ENCODE measurements around the gene PRPF6. TPM values are rescaled to one million over a fixed set of nuclear protein-coding genes. Genes with fewer than 3 reads are reported as not detected.
A peak's percentile ranks its signal among the peaks of the same experiment; 100 is the strongest.

Gene PRPF6
- total and polyA plus RNA-seq, 2 of the 13 experiments (the other 11 are each of a cell fraction or from before 2014, with no cell fraction given), result 63.7 to 101 TPM

GRCh38 chr20:64053841-64054661 is 73.1 kb downstream of the PRPF6 start (continued):
- TF ChIP-seq USF2 (IDR thresholded peaks at IDR 0.05; ENCODE audit: low read depth, low read length), result no peak
- no peak for TF ChIP-seq USF2 (CRISPR knock-in tag; IDR thresholded peaks at IDR 0.05; ENCODE audit: borderline replicate concordance)
- no peak; the same call in 1 of the 2 replicates for TF ChIP-seq KDM5A (IDR thresholded peaks at IDR 0.05; ENCODE audit: borderline replicate concordance, low read length)
- TF ChIP-seq TFAP4 (IDR thresholded peaks at IDR 0.05; ENCODE audit: borderline replicate concordance, low read depth), result peak; percentile 98
- no peak for TF ChIP-seq AGO1 (IDR thresholded peaks at IDR 0.05; ENCODE audit: low read depth, low read length, poor library complexity, severe bottlenecking)
- TF ChIP-seq, protein P1, sequence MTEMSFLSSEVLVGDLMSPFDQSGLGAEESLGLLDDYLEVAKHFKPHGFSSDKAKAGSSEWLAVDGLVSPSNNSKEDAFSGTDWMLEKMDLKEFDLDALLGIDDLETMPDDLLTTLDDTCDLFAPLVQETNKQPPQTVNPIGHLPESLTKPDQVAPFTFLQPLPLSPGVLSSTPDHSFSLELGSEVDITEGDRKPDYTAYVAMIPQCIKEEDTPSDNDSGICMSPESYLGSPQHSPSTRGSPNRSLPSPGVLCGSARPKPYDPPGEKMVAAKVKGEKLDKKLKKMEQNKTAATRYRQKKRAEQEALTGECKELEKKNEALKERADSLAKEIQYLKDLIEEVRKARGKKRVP (CRISPR knock-in tag; IDR thresholded peaks at IDR 0.05), result peak in 1 of 2 experiments; percentile 73; a peak in 2 of 4 replicates
- TF ChIP-seq FOSL1 (CRISPR knock-in tag; IDR thresholded peaks at IDR 0.05; ENCODE audit: borderline replicate concordance), result no peak
- no peak for TF ChIP-seq GTF2F1 (IDR thresholded peaks at IDR 0.05; ENCODE audit: low read length)
- TF ChIP-seq ZNF224 (CRISPR knock-in tag; IDR thresholded peaks at IDR 0.05), result no peak
- peak; percentile 17; the same call in 1 of the 2 replicates for TF ChIP-seq SIN3B (IDR thresholded peaks at IDR 0.05; ENCODE audit: low read length)
- no peak for TF ChIP-seq ATF7 (IDR thresholded peaks at IDR 0.05)
- TF ChIP-seq ATF7 (CRISPR knock-in tag; IDR thresholded peaks at IDR 0.05), result peak; percentile 13; the same call in 1 of the 2 replicates
- no peak for TF ChIP-seq MTERF4 (CRISPR knock-in tag; IDR thresholded peaks at IDR 0.05)
- no peak for TF ChIP-seq RARG (CRISPR knock-in tag; IDR thresholded peaks at IDR 0.05; ENCODE audit: low read depth)
- TF ChIP-seq, protein P2, sequence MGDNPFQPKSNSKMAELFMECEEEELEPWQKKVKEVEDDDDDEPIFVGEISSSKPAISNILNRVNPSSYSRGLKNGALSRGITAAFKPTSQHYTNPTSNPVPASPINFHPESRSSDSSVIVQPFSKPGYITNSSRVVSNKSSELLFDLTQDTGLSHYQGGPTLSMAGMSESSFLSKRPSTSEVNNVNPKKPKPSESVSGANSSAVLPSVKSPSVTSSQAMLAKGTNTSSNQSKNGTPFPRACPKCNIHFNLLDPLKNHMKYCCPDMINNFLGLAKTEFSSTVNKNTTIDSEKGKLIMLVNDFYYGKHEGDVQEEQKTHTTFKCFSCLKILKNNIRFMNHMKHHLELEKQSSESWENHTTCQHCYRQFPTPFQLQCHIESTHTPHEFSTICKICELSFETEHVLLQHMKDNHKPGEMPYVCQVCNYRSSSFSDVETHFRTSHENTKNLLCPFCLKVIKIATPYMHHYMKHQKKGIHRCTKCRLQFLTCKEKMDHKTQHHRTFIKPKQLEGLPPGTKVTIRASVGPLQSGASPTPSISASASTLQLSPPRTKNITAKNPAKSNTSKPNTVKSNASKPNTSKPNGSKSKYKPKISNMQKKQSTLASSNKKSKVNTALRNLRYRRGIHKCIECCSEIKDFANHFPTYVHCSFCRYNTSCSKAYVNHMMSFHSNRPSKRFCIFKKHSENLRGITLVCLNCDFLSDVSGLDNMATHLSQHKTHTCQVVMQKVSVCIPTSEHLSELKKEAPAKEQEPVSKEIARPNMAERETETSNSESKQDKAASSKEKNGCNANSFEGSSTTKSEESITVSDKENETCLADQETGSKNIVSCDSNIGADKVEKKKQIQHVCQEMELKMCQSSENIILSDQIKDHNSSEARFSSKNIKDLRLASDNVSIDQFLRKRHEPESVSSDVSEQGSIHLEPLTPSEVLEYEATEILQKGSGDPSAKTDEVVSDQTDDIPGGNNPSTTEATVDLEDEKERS (CRISPR knock-in tag; IDR thresholded peaks at IDR 0.05), result peak; percentile 59; the same call in 1 of the 2 replicates
- no peak for TF ChIP-seq PRPF4 (IDR thresholded peaks at IDR 0.05; ENCODE audit: low read depth, low read length, poor library complexity, severe bottlenecking)
- TF ChIP-seq, protein P3, sequence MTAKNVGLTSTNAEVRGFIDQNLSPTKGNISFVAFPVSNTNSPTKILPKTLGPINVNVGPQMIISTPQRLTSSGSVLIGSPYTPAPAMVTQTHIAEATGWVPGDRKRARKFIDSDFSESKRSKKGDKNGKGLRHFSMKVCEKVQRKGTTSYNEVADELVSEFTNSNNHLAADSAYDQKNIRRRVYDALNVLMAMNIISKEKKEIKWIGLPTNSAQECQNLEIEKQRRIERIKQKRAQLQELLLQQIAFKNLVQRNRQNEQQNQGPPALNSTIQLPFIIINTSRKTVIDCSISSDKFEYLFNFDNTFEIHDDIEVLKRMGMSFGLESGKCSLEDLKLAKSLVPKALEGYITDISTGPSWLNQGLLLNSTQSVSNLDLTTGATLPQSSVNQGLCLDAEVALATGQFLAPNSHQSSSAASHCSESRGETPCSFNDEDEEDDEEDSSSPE (CRISPR knock-in tag; IDR thresholded peaks at IDR 0.05), result peak; percentile 54
- TF ChIP-seq ZSCAN31 (CRISPR knock-in tag; IDR thresholded peaks at IDR 0.05; ENCODE audit: low read depth), result peak; percentile 27; the same call in 1 of the 2 replicates
- TF ChIP-seq NR2F6 (IDR thresholded peaks at IDR 0.05), result peak; percentile 45
- TF ChIP-seq NR2F6 (CRISPR knock-in tag; IDR thresholded peaks at IDR 0.05), result peak; percentile 72

All from HepG2 (cell line).